Liver (tissue), 9 donors: Measurements from ENCODE around the gene FOXM1. TPM values are rescaled to one million over a fixed set of nuclear protein-coding genes. Genes with fewer than 3 reads are reported as not detected.
A peak's percentile ranks its signal among the peaks of the same experiment; 100 is the strongest.

Experiments used
- DNase-seq: peaks from one replicate; pipeline ENCODE4 v3.0.0-alpha.2; 2017; ENCODE audit warnings: low spot score
- H3K27ac ChIP-seq, 2 donors: one replicate each; pipeline ENCODE4 v1.7.0; 2013; ENCODE audit warnings: inconsistent platforms in 2 of 2, low read length in 2 of 2, control low read depth in 1 of 2, low read depth in 1 of 2, mild to moderate bottlenecking in 1 of 2
- H3K27me3 ChIP-seq, 4 donors: one replicate each; pipeline versions ENCODE4 v1.6.1 to v1.7.0; 2013; ENCODE audit warnings: low read length in 3 of 4, inconsistent platforms in 1 of 4, mild to moderate bottlenecking in 1 of 4, moderate library complexity in 1 of 4; ENCODE audit not compliant: control insufficient read depth in 4 of 4, insufficient read depth in 4 of 4
- H3K36me3 ChIP-seq, 4 donors: one replicate each; pipeline versions ENCODE4 v1.6.1 to v1.7.0; 2013; ENCODE audit warnings: low read length in 3 of 4, mild to moderate bottlenecking in 3 of 4, low read depth in 1 of 4, moderate library complexity in 1 of 4; ENCODE audit not compliant: control insufficient read depth in 4 of 4, insufficient read depth in 3 of 4
- H3K4me1 ChIP-seq, 4 donors: one replicate each; pipeline versions ENCODE4 v1.6.1 to v1.7.0; 2013; ENCODE audit warnings: low read length in 3 of 4, mild to moderate bottlenecking in 3 of 4, moderate library complexity in 1 of 4; ENCODE audit not compliant: control insufficient read depth in 4 of 4, insufficient read depth in 4 of 4
- H3K4me3 ChIP-seq, 3 donors: one replicate each; pipeline versions ENCODE4 v1.6.1 to v1.7.0; 2013; ENCODE audit warnings: low read length in 3 of 3, control low read depth in 1 of 3, low read depth in 1 of 3, mild to moderate bottlenecking in 1 of 3
- H3K9ac ChIP-seq, 2 donors: one replicate each; pipeline ENCODE4 v1.7.0; 2013; ENCODE audit warnings: low read length in 2 of 2, mild to moderate bottlenecking in 2 of 2, moderate library complexity in 2 of 2, control low read depth in 1 of 2, low read depth in 1 of 2
- H3K9me3 ChIP-seq, 4 donors: one replicate each; pipeline versions ENCODE4 v1.6.1 to v1.7.0; 2013; ENCODE audit warnings: low read length in 3 of 4; ENCODE audit not compliant: control insufficient read depth in 4 of 4
- EGR1 ChIP-seq, 2 donors: IDR thresholded peaks; 2 replicates each; pipeline ENCODE4 v1.6.1; 2016 to 2018; ENCODE audit warnings: antibody characterized with exemption in 2 of 2, low read depth in 2 of 2
- FOXA1 ChIP-seq: IDR thresholded peaks from 2 replicates; pipeline ENCODE4 v1.6.1; 2016; ENCODE audit warnings: antibody characterized with exemption
- FOXA2 ChIP-seq: IDR thresholded peaks from 2 replicates; pipeline ENCODE4 v1.6.1; 2016; ENCODE audit warnings: antibody characterized with exemption
- GABPA ChIP-seq, 2 donors: IDR thresholded peaks in 1 of 2; conservative IDR thresholded peaks in 1 of 2; 2 replicates each; pipeline ENCODE4 v1.6.1; 2016; ENCODE audit warnings: antibody characterized with exemption in 2 of 2, mild to moderate bottlenecking in 1 of 2, moderate library complexity in 1 of 2
- HNF4A ChIP-seq, 2 donors: conservative IDR thresholded peaks; 2 replicates each; pipeline ENCODE4 v1.6.1; 2016; ENCODE audit warnings: antibody characterized with exemption in 2 of 2, mild to moderate bottlenecking in 2 of 2
- HNF4G ChIP-seq: IDR thresholded peaks from 2 replicates; pipeline ENCODE4 v1.6.1; 2016; ENCODE audit warnings: antibody characterized with exemption
- JUND ChIP-seq, 2 donors: IDR thresholded peaks; 2 replicates each; pipeline ENCODE4 v1.6.1; 2016; ENCODE audit warnings: antibody characterized with exemption in 2 of 2
- NR2F2 ChIP-seq: IDR thresholded peaks from 2 replicates; pipeline ENCODE4 v1.6.1; 2016; ENCODE audit warnings: antibody characterized with exemption
- RAD21 ChIP-seq, 2 donors: IDR thresholded peaks; 2 replicates each; pipeline ENCODE4 v1.6.1; 2016; ENCODE audit warnings: antibody characterized with exemption in 2 of 2, mild to moderate bottlenecking in 2 of 2
- TAF1 ChIP-seq: conservative IDR thresholded peaks from 2 replicates; pipeline ENCODE4 v1.6.1; 2016; ENCODE audit warnings: antibody characterized with exemption, mild to moderate bottlenecking
- WGBS: extraction: QIAGEN DNeasy Blood & Tissue Kit; methylation state at CpG from one replicate; pipeline ENCODE4 v1.1.7; 2013; 5-methylcytosine and 5-hydroxymethylcytosine counted together
- polyA plus RNA-seq, 2 donors: library from polyadenylated mRNA; stranded (reverse) in 1 of 2; unstranded in 1 of 2; fragments of 200-250 nt in 1 of 2; fragments of >200 nt in 1 of 2; fragmentation: Nextera tagmentation in 1 of 2; extraction: Ambion mirVana in 1 of 2; gene quantifications; one replicate each; pipeline versions ENCODE4 v1.2.1 to v1.2.3, GENCODE V29; 2013 to 2015
- total RNA-seq, 2 donors: library from RNA; depleted of rRNA; stranded (reverse); fragments of >200 nt; gene quantifications; one replicate each; pipeline ENCODE4 v1.2.3, GENCODE V29; 2014
- TF ChIP-seq, protein P1 (sequence below): IDR thresholded peaks from 2 replicates; pipeline ENCODE4 v1.6.1; 2016; ENCODE audit warnings: antibody characterized with exemption
- TF ChIP-seq, protein P2 (sequence below): IDR thresholded peaks from 2 replicates; pipeline ENCODE4 v1.6.1; 2016; ENCODE audit warnings: antibody characterized with exemption
- TF ChIP-seq, protein P3 (sequence below): IDR thresholded peaks from 2 replicates; pipeline ENCODE4 v1.6.1; 2016; ENCODE audit warnings: antibody characterized with exemption
- TF ChIP-seq, protein P4 (sequence below): fragments of 150-350 bp; IDR thresholded peaks from 2 replicates; pipeline ENCODE4 v1.5.1; 2017; ENCODE audit warnings: improper control_type of control experiment, low read depth, low read length; ENCODE audit not compliant: missing input control
- TF ChIP-seq, protein P5 (sequence below): IDR thresholded peaks from 2 replicates; pipeline ENCODE4 v1.6.1; 2016; ENCODE audit warnings: antibody characterized with exemption, mild to moderate bottlenecking
- donor health status: healthy.
- donor health status: healthy.
- donor health status: healthy.
- donor health status: healthy.
- donor health status: healthy.

Gene FOXM1
- total and polyA plus RNA-seq, 4 donors: 0.81 to 10.3 (median 4.6) TPM; not detected in 1

DNA sequence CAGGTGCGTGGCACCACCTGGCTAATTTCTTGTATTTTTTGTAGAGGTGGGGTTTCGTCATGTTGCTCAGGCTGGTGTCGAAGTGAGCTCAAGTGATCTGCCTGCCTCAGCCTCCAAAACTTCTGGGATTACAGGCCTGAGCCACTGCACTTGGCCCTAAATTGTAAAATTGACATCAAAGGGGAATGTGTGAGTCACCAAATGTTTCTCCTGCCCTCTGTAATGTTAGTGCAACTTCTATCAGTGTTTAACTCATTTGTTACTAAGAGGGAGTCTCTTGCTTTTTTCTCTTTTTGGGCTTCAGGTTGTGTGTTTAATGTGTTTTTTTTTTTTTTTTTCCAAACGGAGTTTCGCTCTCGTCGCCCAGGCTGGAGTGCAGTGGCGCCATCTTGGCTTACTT lies 16.0 kb upstream of the FOXM1 start:
- no peak for DNase-seq
- Histone ChIP-seq H3K27me3 (no peaks in the 10 kb centered on the region), H3K9ac (no peak overlapping the region), H3K9me3 (no peaks in the 10 kb centered on the region), H3K27ac (no peak overlapping the region), H3K4me1 (peaks cover 0 to 9% (median 4%) of the 10 kb centered on the region in 4 donors), H3K4me3 (no peak overlapping the region), H3K36me3 (no peaks in the 10 kb centered on the region)
- 97% methylated on average over 8 of the region's 8 CpGs for WGBS
- TF ChIP-seq, protein P1, sequence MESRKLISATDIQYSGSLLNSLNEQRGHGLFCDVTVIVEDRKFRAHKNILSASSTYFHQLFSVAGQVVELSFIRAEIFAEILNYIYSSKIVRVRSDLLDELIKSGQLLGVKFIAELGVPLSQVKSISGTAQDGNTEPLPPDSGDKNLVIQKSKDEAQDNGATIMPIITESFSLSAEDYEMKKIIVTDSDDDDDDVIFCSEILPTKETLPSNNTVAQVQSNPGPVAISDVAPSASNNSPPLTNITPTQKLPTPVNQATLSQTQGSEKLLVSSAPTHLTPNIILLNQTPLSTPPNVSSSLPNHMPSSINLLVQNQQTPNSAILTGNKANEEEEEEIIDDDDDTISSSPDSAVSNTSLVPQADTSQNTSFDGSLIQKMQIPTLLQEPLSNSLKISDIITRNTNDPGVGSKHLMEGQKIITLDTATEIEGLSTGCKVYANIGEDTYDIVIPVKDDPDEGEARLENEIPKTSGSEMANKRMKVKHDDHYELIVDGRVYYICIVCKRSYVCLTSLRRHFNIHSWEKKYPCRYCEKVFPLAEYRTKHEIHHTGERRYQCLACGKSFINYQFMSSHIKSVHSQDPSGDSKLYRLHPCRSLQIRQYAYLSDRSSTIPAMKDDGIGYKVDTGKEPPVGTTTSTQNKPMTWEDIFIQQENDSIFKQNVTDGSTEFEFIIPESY: no peak
- TF ChIP-seq JUND (IDR thresholded peaks at IDR 0.05): peak in 1 of 2 donors; percentile 49

DNA sequence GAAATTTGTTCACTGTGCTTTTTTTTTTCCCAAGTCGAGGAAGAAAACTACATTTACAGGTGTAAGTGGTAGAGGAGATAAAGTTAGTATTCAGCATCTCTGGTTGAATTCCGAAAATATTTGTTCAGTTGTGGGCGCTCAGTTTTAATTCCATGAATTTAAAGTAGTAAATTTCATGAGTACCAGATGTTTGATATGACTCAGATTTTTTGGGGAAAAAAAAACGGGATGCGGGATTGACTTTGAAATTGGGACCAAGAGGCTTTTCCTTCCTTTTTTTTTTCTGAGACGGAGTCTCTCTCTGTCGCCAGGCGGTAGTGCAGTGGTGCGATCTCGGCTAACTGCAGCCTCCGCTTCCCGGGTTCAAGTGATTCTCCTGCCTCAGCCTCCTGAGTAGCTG lies 15.3 kb upstream of the FOXM1 start:
- Histone ChIP-seq H3K4me3 (no peak overlapping the region), H3K4me1 (peaks cover 0 to 9% (median 4%) of the 10 kb centered on the region in 4 donors), H3K27me3 (no peaks in the 10 kb centered on the region), H3K9me3 (no peaks in the 10 kb centered on the region), H3K27ac (no peak overlapping the region), H3K9ac (no peak overlapping the region), H3K36me3 (no peaks in the 10 kb centered on the region)
- WGBS: 84% methylated on average over 12 of the region's 12 CpGs
- TF ChIP-seq, protein P2, sequence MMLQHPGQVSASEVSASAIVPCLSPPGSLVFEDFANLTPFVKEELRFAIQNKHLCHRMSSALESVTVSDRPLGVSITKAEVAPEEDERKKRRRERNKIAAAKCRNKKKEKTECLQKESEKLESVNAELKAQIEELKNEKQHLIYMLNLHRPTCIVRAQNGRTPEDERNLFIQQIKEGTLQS: no peak
- no peak for TF ChIP-seq HNF4G
- TF ChIP-seq GABPA (IDR thresholded peaks at IDR 0.05 in 1 of 2, conservative IDR thresholded peaks at IDR 0.05 in 1 of 2): no peak
- TF ChIP-seq NR2F2: no peak
- TF ChIP-seq, protein P3, sequence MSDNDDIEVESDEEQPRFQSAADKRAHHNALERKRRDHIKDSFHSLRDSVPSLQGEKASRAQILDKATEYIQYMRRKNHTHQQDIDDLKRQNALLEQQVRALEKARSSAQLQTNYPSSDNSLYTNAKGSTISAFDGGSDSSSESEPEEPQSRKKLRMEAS: no peak
- TF ChIP-seq FOXA2: no peak
- TF ChIP-seq RAD21 (IDR thresholded peaks at IDR 0.05): no peak
- TF ChIP-seq, protein P1: no peak
- TF ChIP-seq EGR1 (IDR thresholded peaks at IDR 0.05; ENCODE audit: low read depth in 2 of 2): no peak
- no peak for TF ChIP-seq HNF4A (conservative IDR thresholded peaks at IDR 0.05)
- no peak for TF ChIP-seq FOXA1
- TF ChIP-seq, protein P4, sequence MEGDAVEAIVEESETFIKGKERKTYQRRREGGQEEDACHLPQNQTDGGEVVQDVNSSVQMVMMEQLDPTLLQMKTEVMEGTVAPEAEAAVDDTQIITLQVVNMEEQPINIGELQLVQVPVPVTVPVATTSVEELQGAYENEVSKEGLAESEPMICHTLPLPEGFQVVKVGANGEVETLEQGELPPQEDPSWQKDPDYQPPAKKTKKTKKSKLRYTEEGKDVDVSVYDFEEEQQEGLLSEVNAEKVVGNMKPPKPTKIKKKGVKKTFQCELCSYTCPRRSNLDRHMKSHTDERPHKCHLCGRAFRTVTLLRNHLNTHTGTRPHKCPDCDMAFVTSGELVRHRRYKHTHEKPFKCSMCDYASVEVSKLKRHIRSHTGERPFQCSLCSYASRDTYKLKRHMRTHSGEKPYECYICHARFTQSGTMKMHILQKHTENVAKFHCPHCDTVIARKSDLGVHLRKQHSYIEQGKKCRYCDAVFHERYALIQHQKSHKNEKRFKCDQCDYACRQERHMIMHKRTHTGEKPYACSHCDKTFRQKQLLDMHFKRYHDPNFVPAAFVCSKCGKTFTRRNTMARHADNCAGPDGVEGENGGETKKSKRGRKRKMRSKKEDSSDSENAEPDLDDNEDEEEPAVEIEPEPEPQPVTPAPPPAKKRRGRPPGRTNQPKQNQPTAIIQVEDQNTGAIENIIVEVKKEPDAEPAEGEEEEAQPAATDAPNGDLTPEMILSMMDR: no peak
- no peak for TF ChIP-seq JUND (IDR thresholded peaks at IDR 0.05)
- TF ChIP-seq, protein P5, sequence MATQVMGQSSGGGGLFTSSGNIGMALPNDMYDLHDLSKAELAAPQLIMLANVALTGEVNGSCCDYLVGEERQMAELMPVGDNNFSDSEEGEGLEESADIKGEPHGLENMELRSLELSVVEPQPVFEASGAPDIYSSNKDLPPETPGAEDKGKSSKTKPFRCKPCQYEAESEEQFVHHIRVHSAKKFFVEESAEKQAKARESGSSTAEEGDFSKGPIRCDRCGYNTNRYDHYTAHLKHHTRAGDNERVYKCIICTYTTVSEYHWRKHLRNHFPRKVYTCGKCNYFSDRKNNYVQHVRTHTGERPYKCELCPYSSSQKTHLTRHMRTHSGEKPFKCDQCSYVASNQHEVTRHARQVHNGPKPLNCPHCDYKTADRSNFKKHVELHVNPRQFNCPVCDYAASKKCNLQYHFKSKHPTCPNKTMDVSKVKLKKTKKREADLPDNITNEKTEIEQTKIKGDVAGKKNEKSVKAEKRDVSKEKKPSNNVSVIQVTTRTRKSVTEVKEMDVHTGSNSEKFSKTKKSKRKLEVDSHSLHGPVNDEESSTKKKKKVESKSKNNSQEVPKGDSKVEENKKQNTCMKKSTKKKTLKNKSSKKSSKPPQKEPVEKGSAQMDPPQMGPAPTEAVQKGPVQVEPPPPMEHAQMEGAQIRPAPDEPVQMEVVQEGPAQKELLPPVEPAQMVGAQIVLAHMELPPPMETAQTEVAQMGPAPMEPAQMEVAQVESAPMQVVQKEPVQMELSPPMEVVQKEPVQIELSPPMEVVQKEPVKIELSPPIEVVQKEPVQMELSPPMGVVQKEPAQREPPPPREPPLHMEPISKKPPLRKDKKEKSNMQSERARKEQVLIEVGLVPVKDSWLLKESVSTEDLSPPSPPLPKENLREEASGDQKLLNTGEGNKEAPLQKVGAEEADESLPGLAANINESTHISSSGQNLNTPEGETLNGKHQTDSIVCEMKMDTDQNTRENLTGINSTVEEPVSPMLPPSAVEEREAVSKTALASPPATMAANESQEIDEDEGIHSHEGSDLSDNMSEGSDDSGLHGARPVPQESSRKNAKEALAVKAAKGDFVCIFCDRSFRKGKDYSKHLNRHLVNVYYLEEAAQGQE: no peak
- no peak for TF ChIP-seq TAF1
- DNase-seq: no peak
